Vagina (tissue), 2 donors: ENCODE measurements around the gene HMCN1. TPM values are rescaled to one million over a fixed set of nuclear protein-coding genes. Genes with fewer than 3 reads are reported as not detected.

Source experiments
- DNase-seq, 2 donors: peaks; one replicate each; pipeline ENCODE4 v3.0.0-alpha.2; 2017; ENCODE audit errors: extremely low spot score in 2 of 2
- H3K27ac ChIP-seq: fragments of 200-600 bp; sonication (generic); one replicate; pipeline ENCODE4 v1.5.1; 2019
- H3K27me3 ChIP-seq: fragments of 200-600 bp; sonication (generic); one replicate; pipeline ENCODE4 v1.5.1; 2019
- H3K36me3 ChIP-seq, 2 donors: fragments of 200-600 bp; sonication (generic); one replicate each; pipeline ENCODE4 v1.5.1; 2017 to 2019
- H3K4me1 ChIP-seq: fragments of 200-600 bp; sonication (generic); one replicate; pipeline ENCODE4 v1.5.1; 2019
- H3K4me3 ChIP-seq, 2 donors: fragments of 200-600 bp; sonication (generic); 1 replicate in 1 of 2; 2 replicates in 1 of 2; pipeline ENCODE4 v1.5.1; 2016 to 2019
- H3K9me3 ChIP-seq: fragments of 200-600 bp; sonication (generic); one replicate; pipeline ENCODE4 v1.5.1; 2019
- CTCF ChIP-seq, 3 experiments: fragments of 450-650 bp in 2 of 3; fragments of 200-600 bp in 1 of 3; sonication (generic) in 1 of 3; IDR thresholded peaks; one replicate each; pipeline ENCODE4 v1.5.1; 2017 to 2019; ENCODE audit warnings: antibody characterized with exemption in 3 of 3, mild to moderate bottlenecking in 2 of 3, moderate library complexity in 2 of 3
- POLR2A ChIP-seq, 2 donors: fragments of 450-650 bp; IDR thresholded peaks; one replicate each; pipeline ENCODE4 v1.6.1; 2017; ENCODE audit warnings: antibody characterized with exemption in 2 of 2, mild to moderate bottlenecking in 2 of 2, moderate library complexity in 2 of 2
- POLR2AphosphoS5 ChIP-seq, 2 donors: sonication (generic); formaldehyde crosslinking; IDR thresholded peaks; one replicate each; pipeline ENCODE4 v1.9.0; 2017; ENCODE audit warnings: antibody characterized with exemption in 2 of 2, mild to moderate bottlenecking in 2 of 2, low read depth in 1 of 2; ENCODE audit not compliant: insufficient read depth in 1 of 2
- intact Hi-C: fragments of 100-400 bp; cut with DNase I; formaldehyde crosslinking; loops from one replicate; pipeline ENCODE4 v1.15.1; 2023
- total RNA-seq: library from RNA; depleted of rRNA; stranded (reverse); fragments of >200 nt; gene quantifications from one replicate; pipeline ENCODE4 v1.2.3, GENCODE V29; 2016

The HMCN1 gene
- total RNA-seq, 1 donor from 2014 or later = 10.6 TPM

- intact Hi-C loops = no loop called here
- TF ChIP-seq CTCF (IDR thresholded peaks at IDR 0.05) (no peak), POLR2A (IDR thresholded peaks at IDR 0.05) (no peak), POLR2AphosphoS5 (IDR thresholded peaks at IDR 0.05; ENCODE audit: insufficient read depth in 1 of 2, low read depth in 1 of 2) (no peak)
- Histone ChIP-seq H3K4me1 (no peaks in the 10 kb centered on the region), H3K27ac (no peak overlapping the region), H3K4me3 (no peak overlapping the region), H3K9me3 (no peaks in the 10 kb centered on the region), H3K27me3 (no peaks in the 10 kb centered on the region), H3K36me3 (no peaks in the 10 kb centered on the region)
- no peak for DNase-seq
Measured at GRCh38 chr1:185998391-185998790, 264.2 kb downstream of the HMCN1 start.

GRCh38 chr1:186002406-186002805 is 268.2 kb downstream of the HMCN1 start:
- no peak overlapping the region for H3K4me3 ChIP-seq
- intact Hi-C loops = no loop called here

GRCh38 chr1:186009039-186009737 is 275.0 kb downstream of the HMCN1 start:
- intact Hi-C loops = no loop called here
- H3K4me3 ChIP-seq = no peak overlapping the region

More at GRCh38 chr1:186002406-186002805, 268.2 kb downstream of the HMCN1 start:
- H3K27ac ChIP-seq = no peak overlapping the region
- H3K36me3 ChIP-seq = no peaks in the 10 kb centered on the region
- TF ChIP-seq POLR2AphosphoS5 (IDR thresholded peaks at IDR 0.05; ENCODE audit: insufficient read depth in 1 of 2, low read depth in 1 of 2) (no peak), POLR2A (IDR thresholded peaks at IDR 0.05) (no peak), CTCF (IDR thresholded peaks at IDR 0.05) (no peak)
- no peaks in the 10 kb centered on the region for H3K27me3 ChIP-seq
- DNase-seq = no peak
- H3K4me1 ChIP-seq = no peaks in the 10 kb centered on the region
- H3K9me3 ChIP-seq = no peaks in the 10 kb centered on the region

GRCh38 chr1:186014370-186015037 is 280.3 kb downstream of the HMCN1 start:
- Histone ChIP-seq H3K9me3 (no peaks in the 10 kb centered on the region), H3K27ac (no peak overlapping the region), H3K27me3 (no peaks in the 10 kb centered on the region), H3K4me1 (no peaks in the 10 kb centered on the region), H3K36me3 (no peaks in the 10 kb centered on the region), H3K4me3 (no peak overlapping the region)
- intact Hi-C loops = no loop called here
- TF ChIP-seq POLR2AphosphoS5 (IDR thresholded peaks at IDR 0.05; ENCODE audit: insufficient read depth in 1 of 2, low read depth in 1 of 2) = no peak
- TF ChIP-seq CTCF (IDR thresholded peaks at IDR 0.05) = no peak
- TF ChIP-seq POLR2A (IDR thresholded peaks at IDR 0.05) = no peak
- no peak for DNase-seq

More at GRCh38 chr1:186009039-186009737, 275.0 kb downstream of the HMCN1 start:
- H3K27ac ChIP-seq = no peak overlapping the region
- H3K36me3 ChIP-seq = no peaks in the 10 kb centered on the region
- no peaks in the 10 kb centered on the region for H3K27me3 ChIP-seq
- no peaks in the 10 kb centered on the region for H3K4me1 ChIP-seq
- H3K9me3 ChIP-seq = no peaks in the 10 kb centered on the region
- TF ChIP-seq CTCF (IDR thresholded peaks at IDR 0.05) = no peak
- TF ChIP-seq POLR2A (IDR thresholded peaks at IDR 0.05) = no peak
- TF ChIP-seq POLR2AphosphoS5 (IDR thresholded peaks at IDR 0.05; ENCODE audit: insufficient read depth in 1 of 2, low read depth in 1 of 2) = no peak
- DNase-seq = no peak

- TF ChIP-seq CTCF (IDR thresholded peaks at IDR 0.05) (no peak), POLR2AphosphoS5 (IDR thresholded peaks at IDR 0.05; ENCODE audit: insufficient read depth in 1 of 2, low read depth in 1 of 2) (no peak), POLR2A (IDR thresholded peaks at IDR 0.05) (no peak)
- DNase-seq = no peak
- Histone ChIP-seq H3K4me1 (no peaks in the 10 kb centered on the region), H3K27ac (no peak overlapping the region), H3K4me3 (no peak overlapping the region), H3K27me3 (no peaks in the 10 kb centered on the region), H3K36me3 (no peaks in the 10 kb centered on the region), H3K9me3 (no peaks in the 10 kb centered on the region)
- intact Hi-C loops = no loop called here
Measured at GRCh38 chr1:186016856-186017255, 282.7 kb downstream of the HMCN1 start.
